Mesenchymal stem cell (in vitro differentiated cells and primary cell): Measurements from ENCODE around the gene PDGFRB.

Source experiments
- DNase-seq: peaks from one replicate; pipeline ENCODE4 v3.0.0-alpha.2; 2013
- H2AFZ ChIP-seq: one replicate; pipeline ENCODE4 v1.6.1; 2013; ENCODE audit warnings: low read depth, mild to moderate bottlenecking, control low read depth, inconsistent platforms, low read length, moderate library complexity
- H2AK5ac ChIP-seq: 2 replicates; pipeline ENCODE4 v1.6.1; 2013; ENCODE audit warnings: low read length, moderate library complexity, mild to moderate bottlenecking, inconsistent platforms; ENCODE audit not compliant: severe bottlenecking
- H2BK120ac ChIP-seq: one replicate; pipeline ENCODE4 v1.6.1; 2013; ENCODE audit warnings: low read depth, mild to moderate bottlenecking, inconsistent platforms, low read length, moderate library complexity
- H2BK12ac ChIP-seq, 2 experiments: one replicate each; pipeline ENCODE4 v1.6.1; 2013; ENCODE audit warnings: inconsistent platforms in 2 of 2, low read length in 2 of 2, mild to moderate bottlenecking in 2 of 2, moderate library complexity in 2 of 2, control low read depth in 1 of 2
- H2BK15ac ChIP-seq: one replicate; pipeline ENCODE4 v1.6.1; 2013; ENCODE audit warnings: mild to moderate bottlenecking, low read depth, inconsistent platforms; ENCODE audit not compliant: poor library complexity, severe bottlenecking
- H2BK5ac ChIP-seq: 2 replicates; pipeline ENCODE4 v1.6.1; 2013; ENCODE audit warnings: low read depth, mild to moderate bottlenecking, low read length, control low read depth, inconsistent platforms; ENCODE audit not compliant: poor library complexity, severe bottlenecking
- H3K14ac ChIP-seq, 2 experiments: one replicate each; pipeline ENCODE4 v1.6.1; 2013; ENCODE audit warnings: inconsistent platforms in 2 of 2, low read length in 2 of 2, control low read depth in 1 of 2, mild to moderate bottlenecking in 1 of 2, moderate library complexity in 1 of 2
- H3K18ac ChIP-seq, 2 experiments: one replicate each; pipeline ENCODE4 v1.6.1; 2013; ENCODE audit warnings: inconsistent platforms in 2 of 2, low read length in 2 of 2, control low read depth in 1 of 2, low read depth in 1 of 2, mild to moderate bottlenecking in 1 of 2
- H3K23ac ChIP-seq, 2 experiments: one replicate each; pipeline ENCODE4 v1.6.1; 2013; ENCODE audit warnings: inconsistent platforms in 2 of 2, low read length in 2 of 2, mild to moderate bottlenecking in 2 of 2, moderate library complexity in 2 of 2, control low read depth in 1 of 2
- H3K27ac ChIP-seq: 2 replicates; pipeline ENCODE4 v1.5.1; 2013; ENCODE audit warnings: mild to moderate bottlenecking, moderate library complexity, low read length, control low read depth, inconsistent platforms; ENCODE audit not compliant: poor library complexity, severe bottlenecking
- H3K27me3 ChIP-seq, 2 experiments: 2 replicates each; pipeline versions ENCODE4 v1.6.1 to v1.7.0; 2013; ENCODE audit warnings: low read length in 2 of 2, mild to moderate bottlenecking in 2 of 2, moderate library complexity in 2 of 2, control low read depth in 1 of 2, inconsistent platforms in 1 of 2; ENCODE audit not compliant: control insufficient read depth in 1 of 2, insufficient read depth in 1 of 2
- H3K36me3 ChIP-seq, 2 experiments: 2 replicates each; pipeline versions ENCODE4 v1.6.1 to v1.7.0; 2013; ENCODE audit warnings: low read length in 2 of 2, control low read depth in 1 of 2, inconsistent platforms in 1 of 2, low read depth in 1 of 2, mild to moderate bottlenecking in 1 of 2; ENCODE audit not compliant: insufficient read depth in 2 of 2, control insufficient read depth in 1 of 2
- H3K4ac ChIP-seq, 2 experiments: one replicate each; pipeline ENCODE4 v1.6.1; 2013; ENCODE audit warnings: inconsistent platforms in 2 of 2, low read length in 2 of 2, mild to moderate bottlenecking in 2 of 2, moderate library complexity in 2 of 2, control low read depth in 1 of 2, low read depth in 1 of 2
- H3K4me1 ChIP-seq: 2 replicates; pipeline ENCODE4 v1.6.1; 2013; ENCODE audit warnings: low read depth, low read length, control low read depth; ENCODE audit not compliant: control insufficient read depth, insufficient read depth
- H3K4me2 ChIP-seq: 2 replicates; pipeline ENCODE4 v1.6.1; 2013; ENCODE audit warnings: low read length, mild to moderate bottlenecking, inconsistent platforms; ENCODE audit not compliant: poor library complexity, severe bottlenecking
- H3K4me3 ChIP-seq, 2 experiments: 2 replicates each; pipeline versions ENCODE4 v1.5.1 to v1.7.0; 2013; ENCODE audit warnings: low read length in 2 of 2, mild to moderate bottlenecking in 2 of 2, control low read depth in 1 of 2, low read depth in 1 of 2; ENCODE audit not compliant: insufficient read depth in 1 of 2
- H3K79me1 ChIP-seq: replicated peaks from 2 replicates; pipeline ENCODE4 v1.6.1; 2013; ENCODE audit warnings: mild to moderate bottlenecking, control low read depth, low read length, inconsistent platforms; ENCODE audit not compliant: poor library complexity, severe bottlenecking
- H3K9ac ChIP-seq: 2 replicates; pipeline ENCODE4 v1.7.0; 2013; ENCODE audit warnings: mild to moderate bottlenecking, low read length, moderate library complexity
- H3K9me3 ChIP-seq: 2 replicates; pipeline ENCODE4 v1.7.0; 2013; ENCODE audit warnings: mild to moderate bottlenecking, low read length; ENCODE audit not compliant: control insufficient read depth
- H4K8ac ChIP-seq: one replicate; pipeline ENCODE4 v1.6.1; 2013; ENCODE audit warnings: inconsistent platforms, mild to moderate bottlenecking, low read length, moderate library complexity
- H4K91ac ChIP-seq: one replicate; pipeline ENCODE4 v1.6.1; 2013; ENCODE audit warnings: mild to moderate bottlenecking, low read length, inconsistent platforms
- WGBS: methylation state at CpG from one replicate; pipeline ENCODE4 v1.1.7; 2013; ENCODE audit warnings: mixed read lengths; 5-methylcytosine and 5-hydroxymethylcytosine counted together

Gene PDGFRB

DNA sequence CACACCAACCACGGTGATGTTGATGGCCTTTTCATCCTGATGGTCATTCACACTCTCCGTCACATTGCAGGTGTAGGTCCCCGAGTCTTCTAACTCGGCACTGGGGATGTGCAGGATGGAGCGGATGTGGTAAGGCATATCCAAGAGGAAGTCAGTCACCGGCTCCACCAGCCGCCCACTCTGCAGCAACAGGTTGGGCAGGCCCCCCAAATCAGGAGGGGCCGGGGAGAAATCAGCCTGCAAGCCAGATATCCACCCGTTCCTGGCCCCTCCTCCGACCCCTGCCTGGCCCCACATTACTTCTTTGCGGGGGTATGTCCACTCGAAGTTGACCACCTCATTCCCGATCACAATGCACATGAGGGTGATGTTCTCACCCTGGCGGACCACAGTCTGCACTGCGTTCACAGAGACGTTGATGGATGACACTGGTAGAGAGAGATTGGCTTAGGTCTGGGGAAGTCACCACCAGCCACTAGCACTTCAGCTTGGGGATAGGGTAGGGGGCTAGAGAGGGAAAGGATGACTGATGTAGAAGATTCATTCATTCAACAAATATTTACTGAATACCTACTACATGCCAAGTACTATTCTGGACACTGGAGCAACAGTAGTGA lies 22.0 kb downstream of the PDGFRB start:
- no peak overlapping the region for H2BK120ac ChIP-seq
- H2BK15ac ChIP-seq: no peak overlapping the region
- peaks cover 70 to 96% of the 10 kb centered on the region in 2 experiments for H3K36me3 ChIP-seq
- no peak overlapping the region for H4K91ac ChIP-seq
- no peak overlapping the region for H3K4me2 ChIP-seq
- H3K23ac ChIP-seq: no peak overlapping the region
- no peak for DNase-seq
- H3K79me1 ChIP-seq: peaks cover 24% of the 10 kb centered on the region
- H3K4ac ChIP-seq: no peak overlapping the region
- peaks cover 54% of the 10 kb centered on the region for H3K4me1 ChIP-seq
- 91% methylated on average over 16 of the region's 16 CpGs for WGBS
- no peak overlapping the region for H3K18ac ChIP-seq
- no peak overlapping the region for H3K27ac ChIP-seq
- H3K9ac ChIP-seq: peak overlapping the region; percentile 60
- H2BK12ac ChIP-seq: no peak overlapping the region
- H2AK5ac ChIP-seq: no peak overlapping the region
- no peaks in the 10 kb centered on the region for H3K27me3 ChIP-seq
- H3K9me3 ChIP-seq: no peaks in the 10 kb centered on the region
- no peak overlapping the region for H3K4me3 ChIP-seq
- no peak overlapping the region for H3K14ac ChIP-seq
- no peak overlapping the region for H2AFZ ChIP-seq
- no peak overlapping the region for H2BK5ac ChIP-seq
- H4K8ac ChIP-seq: no peak overlapping the region

DNA sequence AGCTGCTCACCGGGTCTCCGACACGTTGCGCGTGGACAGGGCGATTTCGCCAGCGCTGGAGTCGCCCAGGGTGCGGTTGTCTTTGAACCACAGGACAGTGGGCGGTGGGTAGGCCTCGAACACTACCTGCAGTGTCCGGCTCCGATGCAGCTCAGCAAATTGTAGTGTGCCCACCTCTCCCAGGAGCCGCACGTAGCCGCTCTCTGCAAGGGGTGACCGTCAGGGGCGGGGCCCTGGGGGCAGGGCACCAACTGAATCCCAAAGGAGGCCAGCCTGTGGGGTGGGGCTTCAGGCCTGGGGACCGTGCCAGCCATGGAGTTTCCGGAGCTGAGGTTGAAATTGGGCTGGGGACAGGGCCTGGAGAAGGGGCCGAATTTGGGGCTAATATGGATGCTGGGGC lies 22.9 kb downstream of the PDGFRB start:
- no peak overlapping the region for H3K4ac ChIP-seq
- peaks cover 49% of the 10 kb centered on the region for H3K4me1 ChIP-seq
- no peak overlapping the region for H3K4me2 ChIP-seq
- no peak overlapping the region for H2AK5ac ChIP-seq
- peak overlapping the region; percentile 60 for H3K9ac ChIP-seq
- no peak overlapping the region for H3K23ac ChIP-seq
- no peak for DNase-seq
- no peak overlapping the region for H3K4me3 ChIP-seq
- H2BK12ac ChIP-seq: peak overlapping the region; percentile 14 to 29
- no peak overlapping the region for H2BK5ac ChIP-seq
- no peak overlapping the region for H2BK120ac ChIP-seq
- peak overlapping the region; percentile 63 for H4K91ac ChIP-seq
- H2AFZ ChIP-seq: no peak overlapping the region
- peak overlapping the region in 1 of 2 experiments; percentile 26 for H3K18ac ChIP-seq
- peak overlapping the region; percentile 85 for H2BK15ac ChIP-seq
- H3K27me3 ChIP-seq: no peaks in the 10 kb centered on the region
- peak overlapping the region; percentile 42 for H4K8ac ChIP-seq
- no peak overlapping the region for H3K14ac ChIP-seq
- peaks cover 80 to 97% of the 10 kb centered on the region in 2 experiments for H3K36me3 ChIP-seq
- H3K9me3 ChIP-seq: no peaks in the 10 kb centered on the region
- H3K79me1 ChIP-seq: peaks cover 31% of the 10 kb centered on the region
- no peak overlapping the region for H3K27ac ChIP-seq
- 95% methylated on average over 22 of the region's 22 CpGs for WGBS

- no peak overlapping the region for H3K4me3 ChIP-seq
- no peak overlapping the region for H3K4me2 ChIP-seq
- no peak overlapping the region for H3K4ac ChIP-seq
- H4K8ac ChIP-seq: peak overlapping the region; percentile 76
- H3K36me3 ChIP-seq: peaks cover 83 to 97% of the 10 kb centered on the region in 2 experiments
- H2AK5ac ChIP-seq: peak overlapping the region; percentile 18
- peaks cover 32% of the 10 kb centered on the region for H3K79me1 ChIP-seq
- peak overlapping the region in 1 of 2 experiments; percentile 10 for H3K23ac ChIP-seq
- no peak overlapping the region for H2BK120ac ChIP-seq
- no peaks in the 10 kb centered on the region for H3K27me3 ChIP-seq
- peak overlapping the region; percentile 58 for H4K91ac ChIP-seq
- peak overlapping the region; percentile 60 for H3K9ac ChIP-seq
- no peak overlapping the region for H2BK5ac ChIP-seq
- H3K14ac ChIP-seq: no peak overlapping the region
- DNase-seq: no peak
- no peak overlapping the region for H2AFZ ChIP-seq
- H3K18ac ChIP-seq: peak overlapping the region; percentile 26 to 47
- H3K27ac ChIP-seq: no peak overlapping the region
- peaks cover 43% of the 10 kb centered on the region for H3K4me1 ChIP-seq
- H3K9me3 ChIP-seq: no peaks in the 10 kb centered on the region
- 74% methylated on average over 7 of the region's 12 CpGs for WGBS
- peak overlapping the region; percentile 85 for H2BK15ac ChIP-seq
- H2BK12ac ChIP-seq: peak overlapping the region; percentile 14 to 32
Measured at GRCh38 chr5:150131978-150132694, 23.5 kb downstream of the PDGFRB start.

- Histone ChIP-seq H3K4me2 (no peak overlapping the region), H2BK12ac (no peak overlapping the region)
Measured at GRCh38 chr5:150131461-150131860, 24.2 kb downstream of the PDGFRB start.

More at GRCh38 chr5:150131461-150131860, 24.2 kb downstream of the PDGFRB start:
- Histone ChIP-seq H2BK15ac (no peak overlapping the region), H3K23ac (peak overlapping the region in 1 of 2 experiments; percentile 10), H4K91ac (peak overlapping the region; percentile 58), H3K36me3 (peaks cover 88 to 97% of the 10 kb centered on the region in 2 experiments), H3K4ac (no peak overlapping the region), H2BK5ac (no peak overlapping the region), H4K8ac (peak overlapping the region; percentile 76), H3K9ac (peak overlapping the region; percentile 60), H3K9me3 (no peaks in the 10 kb centered on the region), H3K27ac (no peak overlapping the region), H3K79me1 (peaks cover 36% of the 10 kb centered on the region), H3K4me1 (peaks cover 37% of the 10 kb centered on the region), H2AFZ (no peak overlapping the region), H3K27me3 (no peaks in the 10 kb centered on the region), H3K18ac (peak overlapping the region; percentile 13 to 47), H3K4me3 (no peak overlapping the region), H2AK5ac (peak overlapping the region; percentile 25), H3K14ac (no peak overlapping the region), H2BK120ac (no peak overlapping the region)
- no peak for DNase-seq
- 85% methylated on average over 2 of the region's 4 CpGs for WGBS
